GM23248 (cell line): ENCODE results near the gene ELAC2. TPM values are rescaled to one million over a fixed set of nuclear protein-coding genes. Genes with fewer than 3 reads are reported as not detected.
A peak's percentile ranks its signal among the peaks of the same experiment; 100 is the strongest.

Source experiments
- DNase-seq: peaks from one replicate; pipeline ENCODE4 v3.0.0-alpha.2; 2015
- H2AFZ ChIP-seq: fragments of 200-600 bp; sonication (generic); 2 replicates; pipeline ENCODE4 v1.6.1; 2016; ENCODE audit warnings: antibody characterized with exemption
- H3F3A ChIP-seq: fragments of 200-600 bp; sonication (generic); 2 replicates; pipeline ENCODE4 v1.6.1; 2016; ENCODE audit warnings: mild to moderate bottlenecking, antibody characterized with exemption, mixed run types; ENCODE audit not compliant: insufficient read depth
- H3K27ac ChIP-seq: fragments of 200-600 bp; sonication (generic); 2 replicates; pipeline ENCODE4 v1.5.1; 2016; ENCODE audit warnings: mild to moderate bottlenecking
- H3K27me3 ChIP-seq: fragments of 200-600 bp; sonication (generic); replicated peaks from 2 replicates; pipeline ENCODE4 v1.6.1; 2016; ENCODE audit warnings: mild to moderate bottlenecking; ENCODE audit not compliant: insufficient read depth
- H3K36me3 ChIP-seq: fragments of 200-600 bp; sonication (generic); 2 replicates; pipeline ENCODE4 v1.6.1; 2016; ENCODE audit warnings: low read depth, mild to moderate bottlenecking
- H3K4me1 ChIP-seq: fragments of 200-600 bp; sonication (generic); 2 replicates; pipeline ENCODE4 v1.6.1; 2016; ENCODE audit warnings: mild to moderate bottlenecking; ENCODE audit not compliant: insufficient read depth
- H3K4me2 ChIP-seq: fragments of 200-600 bp; sonication (generic); one replicate; pipeline ENCODE4 v1.6.1; 2016; ENCODE audit warnings: mild to moderate bottlenecking; ENCODE audit not compliant: unreplicated experiment
- H3K4me3 ChIP-seq: fragments of 200-600 bp; sonication (generic); 2 replicates; pipeline ENCODE4 v1.5.1; 2016; ENCODE audit warnings: mild to moderate bottlenecking
- H3K79me2 ChIP-seq: fragments of 200-600 bp; sonication (generic); 2 replicates; pipeline ENCODE4 v1.6.1; 2016; ENCODE audit warnings: mild to moderate bottlenecking; ENCODE audit not compliant: insufficient read depth
- H3K9ac ChIP-seq: fragments of 200-600 bp; sonication (generic); 2 replicates; pipeline ENCODE4 v1.6.1; 2016; ENCODE audit warnings: mild to moderate bottlenecking
- H3K9me2 ChIP-seq: fragments of 200-600 bp; sonication (generic); 2 replicates; pipeline ENCODE4 v1.6.1; 2016; ENCODE audit warnings: mixed run types, mild to moderate bottlenecking, moderate library complexity; ENCODE audit not compliant: insufficient read depth
- H3K9me3 ChIP-seq: fragments of 200-600 bp; sonication (generic); one replicate; pipeline ENCODE4 v1.6.1; 2017; ENCODE audit warnings: low read depth
- H4K20me1 ChIP-seq: fragments of 200-600 bp; sonication (generic); 2 replicates; pipeline ENCODE4 v1.6.0; 2016; ENCODE audit not compliant: insufficient read depth
- EZH2 ChIP-seq: fragments of 200-600 bp; sonication (generic); IDR thresholded peaks from 2 replicates; pipeline ENCODE4 v1.6.1; 2018; ENCODE audit warnings: antibody characterized with exemption, mild to moderate bottlenecking; ENCODE audit not compliant: insufficient read depth, poor library complexity, severe bottlenecking
- EZH2phosphoT487 ChIP-seq: fragments of 200-600 bp; sonication (generic); IDR thresholded peaks from 2 replicates; pipeline ENCODE4 v1.6.1; 2018; ENCODE audit warnings: antibody characterized with exemption, moderate library complexity, mild to moderate bottlenecking, low read depth; ENCODE audit not compliant: insufficient read depth
- WGBS, 2 experiments: methylation state at CpG; one replicate each; pipeline ENCODE4 v1.1.6; 2015 to 2017; ENCODE audit warnings: low lambda C conversion rate in 2 of 2, low coverage in 1 of 2; ENCODE audit errors: missing lambda C conversion rate in 2 of 2; 5-methylcytosine and 5-hydroxymethylcytosine counted together
- in situ Hi-C: fragments of 300-500 bp; cut with MboI; formaldehyde crosslinking; loops from 2 replicates; pipeline ENCODE4 v1.15.0; 2020
- polyA plus RNA-seq: library from polyadenylated mRNA; unstranded; fragments of >200 nt; fragmentation: Nextera tagmentation; extraction: Ambion mirVana; gene quantifications from 2 replicates; pipeline ENCODE4 v1.2.1, GENCODE V29; 2016
- total RNA-seq: library from RNA; depleted of rRNA; stranded (reverse); fragments of >200 nt; shearing (Covaris generic); gene quantifications from 2 replicates; pipeline ENCODE4 v1.2.3, GENCODE V29; 2014

Gene ELAC2
- total and polyA plus RNA-seq, 2 experiments from 2014 or later, result 42.2 to 66.5 TPM

- in situ Hi-C loops, result no loop called here
- Histone ChIP-seq H3K4me2 (no peak overlapping the region), H4K20me1 (no peaks in the 10 kb centered on the region), H2AFZ (no peak overlapping the region), H3K9me3 (no peaks in the 10 kb centered on the region), H3K4me3 (no peak overlapping the region), H3K27me3 (no peaks in the 10 kb centered on the region), H3K4me1 (no peaks in the 10 kb centered on the region), H3K9ac (no peak overlapping the region), H3K9me2 (no peaks in the 10 kb centered on the region), H3F3A (0 out of 2 replicates have a peak, but pooled peaks cover 11% of the 10 kb centered on the region), H3K27ac (no peak overlapping the region), H3K79me2 (no peaks in the 10 kb centered on the region), H3K36me3 (peaks cover 47% of the 10 kb centered on the region)
- TF ChIP-seq EZH2, result no peak
- TF ChIP-seq EZH2phosphoT487, result no peak
- peak; percentile 81 for DNase-seq
- 42% methylated on average over 15 of the region's 15 CpGs for WGBS, 2 experiments
These were observed 14.9 kb downstream of the ELAC2 start for GRCh38 chr17:13002761-13003453.

DNA sequence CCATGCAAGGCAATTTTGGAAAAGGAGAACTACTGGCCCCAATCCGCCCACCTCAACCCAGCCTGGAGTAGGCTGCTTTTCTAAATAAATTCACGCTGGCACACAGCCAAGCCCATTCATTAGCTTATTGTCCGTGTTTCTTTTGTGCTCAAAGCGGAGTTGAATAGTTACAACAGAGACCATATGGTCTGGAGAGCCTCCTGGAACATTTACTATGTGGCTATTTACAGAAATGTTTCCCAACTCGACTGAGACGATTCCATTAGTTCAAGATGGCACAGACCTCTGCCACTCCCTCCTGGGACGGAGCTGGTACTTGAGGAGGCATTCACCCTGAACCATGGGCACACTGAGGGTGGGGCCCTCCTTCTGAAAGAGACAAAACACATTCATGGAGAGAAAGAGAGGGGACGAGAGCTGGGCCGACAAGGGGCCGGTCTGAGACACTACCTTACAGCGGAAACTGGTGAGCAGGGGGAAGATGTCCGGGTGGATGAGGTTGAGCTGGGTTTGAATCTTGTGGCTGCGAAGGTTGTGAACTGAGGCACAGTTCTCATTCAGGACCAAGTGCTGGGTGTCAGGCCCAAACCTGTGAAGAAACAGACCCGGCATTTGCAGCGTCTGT is 15.7 kb downstream of the ELAC2 start:
- no peaks in the 10 kb centered on the region for H3K9me3 ChIP-seq
- H3K4me1 ChIP-seq, result no peaks in the 10 kb centered on the region
- no peak overlapping the region for H2AFZ ChIP-seq
- H3K9me2 ChIP-seq, result no peaks in the 10 kb centered on the region
- peaks cover 50% of the 10 kb centered on the region for H3K36me3 ChIP-seq
- no peaks in the 10 kb centered on the region for H4K20me1 ChIP-seq
- H3K27me3 ChIP-seq, result no peaks in the 10 kb centered on the region
- no peaks in the 10 kb centered on the region for H3K79me2 ChIP-seq
- in situ Hi-C loops, result no loop called here
- no peak overlapping the region for H3K4me3 ChIP-seq
- H3K9ac ChIP-seq, result no peak overlapping the region
- DNase-seq, result no peak
- H3K4me2 ChIP-seq, result no peak overlapping the region
- no peak overlapping the region for H3K27ac ChIP-seq
- TF ChIP-seq EZH2phosphoT487, result no peak
- no peak for TF ChIP-seq EZH2
- WGBS, 2 experiments, result 72 to 73% methylated on average over 15 of the region's 15 CpGs
- 0 out of 2 replicates have a peak, but pooled peaks cover 11% of the 10 kb centered on the region for H3F3A ChIP-seq

GRCh38 chr17:13000561-13000960 is 17.3 kb downstream of the ELAC2 start:
- H3K4me2 ChIP-seq, result no peak overlapping the region
- WGBS, 2 experiments, result 94% methylated on average over 8 of the region's 8 CpGs
- no peaks in the 10 kb centered on the region for H3K4me1 ChIP-seq
- in situ Hi-C loops, result no loop called here
- no peak overlapping the region for H3K9ac ChIP-seq
- no peak overlapping the region for H3K27ac ChIP-seq
- H3K9me2 ChIP-seq, result no peaks in the 10 kb centered on the region
- TF ChIP-seq EZH2phosphoT487, result no peak
- no peak for TF ChIP-seq EZH2
- H2AFZ ChIP-seq, result no peak overlapping the region
- no peaks in the 10 kb centered on the region for H3K27me3 ChIP-seq
- H3K36me3 ChIP-seq, result peaks cover 47% of the 10 kb centered on the region
- no peaks in the 10 kb centered on the region for H4K20me1 ChIP-seq
- 0 out of 2 replicates have a peak, but pooled peaks cover 11% of the 10 kb centered on the region for H3F3A ChIP-seq
- no peak for DNase-seq
- no peaks in the 10 kb centered on the region for H3K9me3 ChIP-seq
- no peak overlapping the region for H3K4me3 ChIP-seq
- no peaks in the 10 kb centered on the region for H3K79me2 ChIP-seq

- 0 out of 2 replicates have a peak, but pooled peaks cover under 1% of the 10 kb centered on the region for H3F3A ChIP-seq
- no peak overlapping the region for H3K9ac ChIP-seq
- no peaks in the 10 kb centered on the region for H3K4me1 ChIP-seq
- peaks cover 57% of the 10 kb centered on the region for H3K36me3 ChIP-seq
- 94 to 98% methylated on average over 5 of the region's 5 CpGs for WGBS, 2 experiments
- no peak overlapping the region for H2AFZ ChIP-seq
- no peaks in the 10 kb centered on the region for H4K20me1 ChIP-seq
- H3K9me3 ChIP-seq, result no peaks in the 10 kb centered on the region
- H3K4me3 ChIP-seq, result no peak overlapping the region
- no peaks in the 10 kb centered on the region for H3K79me2 ChIP-seq
- no peaks in the 10 kb centered on the region for H3K9me2 ChIP-seq
- in situ Hi-C loops, result loop anchor here (25.0 kb wide), 1 partner anchor 737 kb away; no protein-coding TSS in a partner anchor
- no peak for DNase-seq
- no peak overlapping the region for H3K27ac ChIP-seq
- no peak overlapping the region for H3K4me2 ChIP-seq
- TF ChIP-seq EZH2phosphoT487 (no peak), EZH2 (no peak)
- H3K27me3 ChIP-seq, result no peaks in the 10 kb centered on the region
These were observed 19.0 kb downstream of the ELAC2 start for GRCh38 chr17:12998874-12999273.
